Lower lobe of right lung (tissue), 2 donors: ENCODE measurements around the gene PBX1. TPM values are rescaled to one million over a fixed set of nuclear protein-coding genes. Genes with fewer than 3 reads are reported as not detected.

ENCODE experiments used
- ATAC-seq, 2 donors: fragments of 200-7000 bp; cut with Tn5 transposase; one replicate each; pipeline ENCODE4 v1.9.1; 2020 to 2022; ENCODE audit warnings: mild to moderate bottlenecking in 2 of 2, moderate library complexity in 2 of 2
- DNase-seq: peaks from one replicate; pipeline ENCODE4 v3.0.0-alpha.2; 2020
- H3K27ac ChIP-seq: fragments of 200-600 bp; one replicate; pipeline ENCODE4 v1.8.0; 2022
- H3K27me3 ChIP-seq: fragments of 200-600 bp; one replicate; pipeline ENCODE4 v1.8.0; 2022; ENCODE audit warnings: low read depth
- H3K36me3 ChIP-seq: fragments of 200-600 bp; one replicate; pipeline ENCODE4 v1.8.0; 2022; ENCODE audit warnings: mild to moderate bottlenecking
- H3K4me1 ChIP-seq: fragments of 200-600 bp; one replicate; pipeline ENCODE4 v1.8.0; 2022
- H3K4me3 ChIP-seq: fragments of 200-600 bp; one replicate; pipeline ENCODE4 v1.8.0; 2022; ENCODE audit warnings: mild to moderate bottlenecking
- H3K9me3 ChIP-seq: fragments of 200-600 bp; one replicate; pipeline ENCODE4 v1.8.0; 2022
- CTCF ChIP-seq: fragments of 200-600 bp; IDR thresholded peaks from one replicate; pipeline ENCODE4 v1.8.0; 2022; ENCODE audit warnings: antibody characterized with exemption, mild to moderate bottlenecking
- intact Hi-C: fragments of 100-400 bp; cut with DNase I; formaldehyde crosslinking; loops from one replicate; pipeline ENCODE4 v1.11.0; 2022
- long read RNA-seq: library from polyadenylated mRNA; unstranded; transcript quantifications from one replicate; pipeline ENCODE4 v2.0.0, GENCODE V29; 2021
- total RNA-seq: library from RNA; stranded (reverse); fragmentation: NEBNext Ultra II Directional; extraction: Animal tissue kit (Norgen Biotek cat#: 25700); gene quantifications from one replicate; pipeline ENCODE4 v1.2.1, GENCODE V29; 2021
- donor health status: DM: no; HTN: yes; CAD: no; lungs with severe emphysema.

Gene PBX1
- total RNA-seq: 58.1 TPM
- long read RNA-seq, full-length matches to known transcripts: 9 of 32 reads
- long read RNA-seq, partial matches to known transcripts: 11 of 32 reads
- long read RNA-seq, other reads (novel, unspliced or antisense): 12 of 32 reads

GRCh38 chr1:164558461-164559341, at the start of gene PBX1:
Gene PBX1, plus strand, starts transcription at chr1:164559184.
- Histone ChIP-seq H3K36me3 (no peaks in the 10 kb centered on the region), H3K4me1 (peaks cover 11% of the 10 kb centered on the region), H3K27ac (peak within 1 kb of the TSS; percentile 81), H3K9me3 (no peaks in the 10 kb centered on the region), H3K27me3 (no peaks in the 10 kb centered on the region), H3K4me3 (peak within 1 kb of the TSS; percentile 69)
- TF ChIP-seq CTCF: no peak
- intact Hi-C loops: no loop called here
- DNase-seq (peak; percentile 96), ATAC-seq (peak; percentile 99 to 100)

GRCh38 chr1:164510435-164510834, 48.5 kb upstream of the PBX1 start:
- TF ChIP-seq CTCF: no peak
- Histone ChIP-seq H3K27me3 (no peaks in the 10 kb centered on the region), H3K27ac (no peak overlapping the region), H3K4me1 (no peaks in the 10 kb centered on the region), H3K36me3 (no peaks in the 10 kb centered on the region), H3K4me3 (no peak overlapping the region), H3K9me3 (no peaks in the 10 kb centered on the region)
- DNase-seq: no peak
- ATAC-seq: no peak
- intact Hi-C loops: no loop called here

- Histone ChIP-seq H3K36me3 (no peaks in the 10 kb centered on the region), H3K27me3 (no peaks in the 10 kb centered on the region), H3K4me3 (no peak overlapping the region), H3K4me1 (no peaks in the 10 kb centered on the region), H3K27ac (no peak overlapping the region), H3K9me3 (no peaks in the 10 kb centered on the region)
- ATAC-seq: no peak
- intact Hi-C loops: no loop called here
- no peak for TF ChIP-seq CTCF
- DNase-seq: no peak
These were observed 47.8 kb upstream of the PBX1 start for GRCh38 chr1:164511001-164511705.

GRCh38 chr1:164515231-164515630, 43.8 kb upstream of the PBX1 start:
- ATAC-seq: no peak
- TF ChIP-seq CTCF: no peak
- intact Hi-C loops: no loop called here

GRCh38 chr1:164515711-164516331, 43.2 kb upstream of the PBX1 start:
- no peaks in the 10 kb centered on the region for H3K27me3 ChIP-seq
- TF ChIP-seq CTCF: no peak
- no peaks in the 10 kb centered on the region for H3K9me3 ChIP-seq
- no peaks in the 10 kb centered on the region for H3K4me1 ChIP-seq
- DNase-seq (no peak), ATAC-seq (no peak)
- H3K36me3 ChIP-seq: no peaks in the 10 kb centered on the region
- intact Hi-C loops: no loop called here
- H3K4me3 ChIP-seq: no peak overlapping the region
- H3K27ac ChIP-seq: no peak overlapping the region

More at GRCh38 chr1:164515231-164515630, 43.8 kb upstream of the PBX1 start:
- DNase-seq: no peak
- Histone ChIP-seq H3K27ac (no peak overlapping the region), H3K27me3 (no peaks in the 10 kb centered on the region), H3K4me3 (no peak overlapping the region), H3K36me3 (no peaks in the 10 kb centered on the region), H3K4me1 (no peaks in the 10 kb centered on the region), H3K9me3 (no peaks in the 10 kb centered on the region)
